NK-92 treated with Interleukin-12 subunit alpha and Interleukin-12 subunit beta, amount 100 ng/mL, for 24 hours (cell line): Measurements from ENCODE around the gene BCKDHB.

ENCODE experiments used
- DNase-seq: peaks from one replicate; lab custom pipeline; 2025; lab: John Stamatoyannopoulos, UW

The BCKDHB gene

GRCh38 chr6:80388507-80388906, 282.0 kb downstream of the BCKDHB start:
- no peak for DNase-seq
